GM18907 (cell line): Measurements from ENCODE around the gene CNTN6.

ENCODE experiments used
- ATAC-seq: cut with Tn5 transposase; IDR thresholded peaks from one replicate; pipeline ENCODE4 v1.9.1; 2021; ENCODE audit warnings: mild to moderate bottlenecking, moderate library complexity; ENCODE audit not compliant: unreplicated experiment

CNTN6 gene

GRCh38 chr3:1171320-1171719, 78.5 kb downstream of the CNTN6 start:
- ATAC-seq: no peak

GRCh38 chr3:1172644-1173043, 79.8 kb downstream of the CNTN6 start:
- no peak for ATAC-seq

- no peak for ATAC-seq
These were observed 86.3 kb downstream of the CNTN6 start for GRCh38 chr3:1179146-1179545.

- ATAC-seq: no peak
These were observed 90.7 kb downstream of the CNTN6 start for GRCh38 chr3:1183320-1184048.

- no peak for ATAC-seq
These were observed 97.7 kb downstream of the CNTN6 start for GRCh38 chr3:1190569-1190968.

- no peak for ATAC-seq
These were observed 98.2 kb downstream of the CNTN6 start for GRCh38 chr3:1191026-1191425.

- no peak for ATAC-seq
These were observed 103.1 kb downstream of the CNTN6 start for GRCh38 chr3:1195947-1196346.

- no peak for ATAC-seq
These were observed 104.2 kb downstream of the CNTN6 start for GRCh38 chr3:1197051-1197450.

- no peak for ATAC-seq
These were observed 107.5 kb downstream of the CNTN6 start for GRCh38 chr3:1200371-1200770.

GRCh38 chr3:1207904-1208303, 115.1 kb downstream of the CNTN6 start:
- ATAC-seq: no peak

GRCh38 chr3:1214933-1215332, 122.1 kb downstream of the CNTN6 start:
- ATAC-seq: no peak

GRCh38 chr3:1216856-1217255, 124.0 kb downstream of the CNTN6 start:
- ATAC-seq: no peak

- ATAC-seq: no peak
These were observed 134.3 kb downstream of the CNTN6 start for GRCh38 chr3:1227111-1227510.

GRCh38 chr3:1228289-1228688, 135.5 kb downstream of the CNTN6 start:
- no peak for ATAC-seq

- no peak for ATAC-seq
These were observed 138.1 kb downstream of the CNTN6 start for GRCh38 chr3:1230920-1231319.

- no peak for ATAC-seq
These were observed 139.5 kb downstream of the CNTN6 start for GRCh38 chr3:1232276-1232675.

GRCh38 chr3:1235526-1236120, 142.8 kb downstream of the CNTN6 start:
- no peak for ATAC-seq

GRCh38 chr3:1251282-1252060, 158.6 kb downstream of the CNTN6 start:
- no peak for ATAC-seq

- ATAC-seq: no peak
These were observed 159.2 kb downstream of the CNTN6 start for GRCh38 chr3:1252061-1252430.

GRCh38 chr3:1262246-1262645, 169.4 kb downstream of the CNTN6 start:
- no peak for ATAC-seq

- no peak for ATAC-seq
These were observed 170.3 kb downstream of the CNTN6 start for GRCh38 chr3:1263121-1263520.

GRCh38 chr3:1269808-1270207, 177.0 kb downstream of the CNTN6 start:
- ATAC-seq: no peak
